Measurements from ENCODE around the gene BCS1L. TPM values are rescaled to one million over a fixed set of nuclear protein-coding genes. Genes with fewer than 3 reads are reported as not detected.

BCS1L gene
- total RNA-seq, 1 donor from 2014 or later = 61.3 TPM

DNA sequence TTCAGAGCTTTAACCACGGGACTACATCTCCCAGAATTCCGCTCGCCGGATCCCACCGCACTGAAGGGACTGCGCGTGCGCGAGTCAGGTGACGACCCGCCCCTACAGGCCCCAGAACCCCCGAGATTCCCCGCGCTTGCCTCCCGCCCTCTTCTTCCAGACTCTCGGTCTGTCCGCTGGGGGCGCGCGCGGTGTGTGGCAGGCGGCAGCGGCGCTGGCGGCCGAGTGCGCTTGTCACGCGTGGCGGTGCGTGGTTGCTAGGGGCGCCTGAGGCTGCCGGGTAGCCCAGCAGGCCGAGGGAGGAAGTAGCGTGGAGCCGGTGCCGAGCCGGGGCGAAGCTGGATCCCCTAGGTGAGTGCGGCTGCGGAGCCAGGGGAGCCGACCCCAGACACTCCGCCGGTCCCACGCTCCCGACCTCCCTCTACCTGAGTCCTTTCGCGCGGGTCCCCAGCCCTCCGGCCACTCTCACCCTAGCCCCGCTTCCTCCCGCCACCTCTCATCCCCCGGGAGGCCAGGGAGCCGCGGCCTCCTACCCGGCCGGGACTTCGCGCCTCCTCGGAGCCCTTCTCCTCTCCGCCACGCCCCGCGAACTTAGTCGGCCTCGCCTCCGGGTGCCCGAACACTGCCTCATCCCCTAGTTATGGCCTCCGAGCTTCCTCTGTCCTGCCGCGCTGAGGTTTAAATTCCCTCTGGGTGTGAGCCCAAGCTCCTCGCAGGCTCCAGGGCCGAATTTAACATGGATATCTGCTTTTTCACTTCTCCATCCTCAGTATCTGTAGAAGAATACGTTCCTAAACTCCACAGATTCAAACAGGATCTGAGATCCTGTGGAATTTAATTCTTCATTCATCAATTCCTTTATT is 51.4 kb downstream of the BCS1L start, which contains the start of gene TTLL4:
Gene TTLL4 (plus strand): TSS at position 149 of the 863 bp plus-strand sequence. CDS start 26,842 bp downstream, outside the sequence.
- TF ChIP-seq, protein P1, sequence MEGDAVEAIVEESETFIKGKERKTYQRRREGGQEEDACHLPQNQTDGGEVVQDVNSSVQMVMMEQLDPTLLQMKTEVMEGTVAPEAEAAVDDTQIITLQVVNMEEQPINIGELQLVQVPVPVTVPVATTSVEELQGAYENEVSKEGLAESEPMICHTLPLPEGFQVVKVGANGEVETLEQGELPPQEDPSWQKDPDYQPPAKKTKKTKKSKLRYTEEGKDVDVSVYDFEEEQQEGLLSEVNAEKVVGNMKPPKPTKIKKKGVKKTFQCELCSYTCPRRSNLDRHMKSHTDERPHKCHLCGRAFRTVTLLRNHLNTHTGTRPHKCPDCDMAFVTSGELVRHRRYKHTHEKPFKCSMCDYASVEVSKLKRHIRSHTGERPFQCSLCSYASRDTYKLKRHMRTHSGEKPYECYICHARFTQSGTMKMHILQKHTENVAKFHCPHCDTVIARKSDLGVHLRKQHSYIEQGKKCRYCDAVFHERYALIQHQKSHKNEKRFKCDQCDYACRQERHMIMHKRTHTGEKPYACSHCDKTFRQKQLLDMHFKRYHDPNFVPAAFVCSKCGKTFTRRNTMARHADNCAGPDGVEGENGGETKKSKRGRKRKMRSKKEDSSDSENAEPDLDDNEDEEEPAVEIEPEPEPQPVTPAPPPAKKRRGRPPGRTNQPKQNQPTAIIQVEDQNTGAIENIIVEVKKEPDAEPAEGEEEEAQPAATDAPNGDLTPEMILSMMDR (IDR thresholded peaks at IDR 0.05; ENCODE audit: insufficient read depth, low read length, severe bottlenecking) = peak; percentile 84
- Histone ChIP-seq H3K27me3 (ENCODE audit: control insufficient read depth, insufficient read depth, low read length) (no peaks in the 10 kb centered on the region), H3K4me3 (ENCODE audit: low read depth, low read length) (peak within 1 kb of the TSS; percentile 99), H3K36me3 (ENCODE audit: control insufficient read depth, insufficient read depth, low read length) (no peaks in the 10 kb centered on the region)
- DNase-seq (ENCODE audit: low read depth) = peak; percentile 80
- no peak for FAIRE-seq

DNA sequence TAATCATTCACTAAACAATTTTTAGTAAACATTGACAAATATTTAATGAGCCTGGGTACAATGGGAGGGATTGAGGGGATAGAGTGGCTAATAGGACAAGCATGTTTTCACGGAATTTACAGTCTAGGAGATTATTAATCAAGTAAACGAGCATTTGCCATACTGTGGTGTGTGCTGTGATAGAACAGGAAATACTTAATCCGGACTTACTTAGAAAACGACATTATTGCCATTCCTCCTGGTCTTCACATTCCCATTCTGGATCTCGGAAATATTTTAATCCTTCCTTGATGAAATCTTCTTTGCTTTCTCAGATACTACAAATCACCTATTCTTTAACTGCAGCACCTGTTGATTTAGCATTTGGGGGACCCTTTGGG is 52.1 kb downstream of the BCS1L start:
- FAIRE-seq (no peak), DNase-seq (ENCODE audit: low read depth) (no peak)
- peak overlapping the region; percentile 99 for H3K4me3 ChIP-seq (ENCODE audit: low read depth, low read length)
- TF ChIP-seq, protein P1 (IDR thresholded peaks at IDR 0.05; ENCODE audit: insufficient read depth, low read length, severe bottlenecking) = no peak
- H3K27me3 ChIP-seq (ENCODE audit: control insufficient read depth, insufficient read depth, low read length) = no peaks in the 10 kb centered on the region
- H3K36me3 ChIP-seq (ENCODE audit: control insufficient read depth, insufficient read depth, low read length) = no peaks in the 10 kb centered on the region

Other genes with a start within 250 kb of the BCS1L start
- gene VIL1, start 240.6 kb upstream of the BCS1L start, total RNA-seq = not detected in 2 replicates
- gene USP37, start 91.3 kb upstream of the BCS1L start, total RNA-seq = 9.2 and 10.4 TPM in 2 replicates
- gene CNOT9, start 90.8 kb upstream of the BCS1L start, total RNA-seq = 37.6 and 53.7 TPM in 2 replicates
- 0.53 and 1.2 TPM in 2 replicates for gene PLCD4, start 51.8 kb upstream of the BCS1L start, total RNA-seq
- 4.2 and 4.7 TPM in 2 replicates for gene ZNF142, start 60 bp upstream of the BCS1L start, total RNA-seq
- 32.1 and 51.2 TPM in 2 replicates for gene RNF25, start 12.3 kb downstream of the BCS1L start, total RNA-seq
- 5.8 and 8.6 TPM in 2 replicates for gene STK36, start 12.4 kb downstream of the BCS1L start, total RNA-seq
- gene TTLL4, start 51.2 kb downstream of the BCS1L start, total RNA-seq = 5.5 and 6.8 TPM in 2 replicates
- 0.13 and 0.26 TPM in 2 replicates for gene CYP27A1, start 122.5 kb downstream of the BCS1L start, total RNA-seq
- gene PRKAG3, start 172.1 kb downstream of the BCS1L start, total RNA-seq = not detected in 2 replicates
- not detected in 2 replicates for gene WNT6, start 200.1 kb downstream of the BCS1L start, total RNA-seq
- gene WNT10A, start 221.2 kb downstream of the BCS1L start, total RNA-seq = 2.3 and 2.4 TPM in 2 replicates

Measured in bronchial epithelial cell (primary cell).